WTC11 (cell line): ENCODE data around the gene GNAI1. TPM values are rescaled to one million over a fixed set of nuclear protein-coding genes. Genes with fewer than 3 reads are reported as not detected.

Source experiments
- ATAC-seq: fragments of 200-7000 bp; cut with Tn5 transposase; 2 replicates; pipeline ENCODE4 v1.10.0; 2021; ENCODE audit warnings: mild to moderate bottlenecking, moderate library complexity
- CTCF ChIA-PET: fragments of 300-600 bp; sonication (Branson Sonifier 250); formaldehyde crosslinking; loops from one replicate; lab custom pipeline; 2021; ENCODE audit warnings: antibody characterized with exemption; lab: Charles Lee
- POLR2A ChIA-PET: fragments of 350-600 bp; sonication (Branson Sonifier 250); formaldehyde crosslinking; loops from one replicate; lab custom pipeline; 2021; ENCODE audit warnings: antibody characterized with exemption; lab: Charles Lee
- DNase-seq: peaks from one replicate; pipeline ENCODE4 v3.0.0; 2021; ENCODE audit warnings: low spot score
- H3K27ac Mint-ChIP-seq: 2 replicates; pipeline ENCODE4 v1.8.0; 2021; ENCODE audit warnings: mixed read lengths
- H3K27me3 Mint-ChIP-seq: 2 replicates; pipeline ENCODE4 v1.8.0; 2021; ENCODE audit warnings: low read depth, mild to moderate bottlenecking, moderate library complexity, mixed read lengths
- H3K36me3 Mint-ChIP-seq: 2 replicates; pipeline ENCODE4 v1.8.0; 2021; ENCODE audit warnings: mixed read lengths
- H3K4me1 Mint-ChIP-seq: 2 replicates; pipeline ENCODE4 v1.8.0; 2022; ENCODE audit warnings: mixed read lengths
- H3K4me3 Mint-ChIP-seq: 2 replicates; pipeline ENCODE4 v1.8.0; 2021; ENCODE audit warnings: mild to moderate bottlenecking, moderate library complexity, mixed read lengths
- H3K9me3 Mint-ChIP-seq: 2 replicates; pipeline ENCODE4 v1.8.0; 2021; ENCODE audit warnings: mixed read lengths
- ATF1 ChIP-seq: sonication (generic); formaldehyde crosslinking; IDR thresholded peaks from 2 replicates; pipeline ENCODE4 v1.8.1; 2023; ENCODE audit warnings: mild to moderate bottlenecking, moderate library complexity, missing genetic modification reagents
- ATF2 ChIP-seq: sonication (generic); formaldehyde crosslinking; IDR thresholded peaks from 2 replicates; pipeline ENCODE4 v1.8.1; 2022; ENCODE audit warnings: low read depth, missing genetic modification reagents, borderline replicate concordance
- ATF6 ChIP-seq: sonication (generic); formaldehyde crosslinking; IDR thresholded peaks from 2 replicates; pipeline ENCODE4 v1.8.1; 2023; ENCODE audit warnings: mild to moderate bottlenecking, missing genetic modification reagents
- E2F1 ChIP-seq: sonication (generic); formaldehyde crosslinking; IDR thresholded peaks from 2 replicates; pipeline ENCODE4 v1.8.0; 2022; ENCODE audit warnings: mild to moderate bottlenecking, missing genetic modification reagents
- E2F5 ChIP-seq: sonication (generic); formaldehyde crosslinking; IDR thresholded peaks from 2 replicates; pipeline ENCODE4 v1.8.1; 2022; ENCODE audit warnings: mild to moderate bottlenecking, moderate library complexity, missing genetic modification reagents
- ELF4 ChIP-seq: sonication (generic); formaldehyde crosslinking; IDR thresholded peaks from 2 replicates; pipeline ENCODE4 v1.8.1; 2022; ENCODE audit warnings: low read depth, mild to moderate bottlenecking, moderate library complexity, missing genetic modification reagents
- ETV6 ChIP-seq: sonication (generic); formaldehyde crosslinking; IDR thresholded peaks from 2 replicates; pipeline ENCODE4 v1.8.1; 2022; ENCODE audit warnings: mild to moderate bottlenecking, missing genetic modification reagents
- GABPB1 ChIP-seq: sonication (generic); formaldehyde crosslinking; IDR thresholded peaks from 2 replicates; pipeline ENCODE4 v1.8.1; 2023; ENCODE audit warnings: mild to moderate bottlenecking, missing genetic modification reagents
- GTF2I ChIP-seq: fragments of 250-450 bp; sonication (Bioruptor Pico); conservative IDR thresholded peaks from 2 replicates; pipeline ENCODE4 v1.4.0; 2021; ENCODE audit warnings: mild to moderate bottlenecking
- MXD4 ChIP-seq: fragments of 250-450 bp; sonication (Bioruptor Pico); IDR thresholded peaks from 2 replicates; pipeline ENCODE4 v1.8.0; 2021; ENCODE audit warnings: mild to moderate bottlenecking, moderate library complexity, borderline replicate concordance
- NFATC4 ChIP-seq: fragments of 250-450 bp; sonication (Bioruptor Pico); IDR thresholded peaks from 2 replicates; pipeline ENCODE4 v1.9.0; 2021; ENCODE audit warnings: mild to moderate bottlenecking
- NR1H2 ChIP-seq: sonication (generic); formaldehyde crosslinking; IDR thresholded peaks from 2 replicates; pipeline ENCODE4 v1.9.0; 2021; ENCODE audit warnings: mild to moderate bottlenecking, moderate library complexity, missing genetic modification reagents
- NR3C1 ChIP-seq: sonication (generic); formaldehyde crosslinking; conservative IDR thresholded peaks from 2 replicates; pipeline ENCODE4 v1.8.1; 2023; ENCODE audit warnings: low read depth, mild to moderate bottlenecking, missing genetic modification reagents
- OVOL2 ChIP-seq: fragments of 250-450 bp; sonication (Bioruptor Pico); IDR thresholded peaks from 2 replicates; pipeline ENCODE4 v1.9.0; 2021; ENCODE audit warnings: mild to moderate bottlenecking, borderline replicate concordance
- SMAD3 ChIP-seq: sonication (generic); formaldehyde crosslinking; IDR thresholded peaks from 2 replicates; pipeline ENCODE4 v1.8.0; 2022; ENCODE audit warnings: missing genetic modification reagents, mild to moderate bottlenecking, borderline replicate concordance
- SMAD4 ChIP-seq: sonication (generic); formaldehyde crosslinking; IDR thresholded peaks from 2 replicates; pipeline ENCODE4 v1.8.0; 2022; ENCODE audit warnings: mild to moderate bottlenecking, missing genetic modification reagents
- SOX15 ChIP-seq: fragments of 250-450 bp; sonication (Bioruptor Pico); IDR thresholded peaks from 2 replicates; pipeline ENCODE4 v1.9.0; 2021; ENCODE audit warnings: mild to moderate bottlenecking
- STAT6 ChIP-seq: sonication (generic); formaldehyde crosslinking; conservative IDR thresholded peaks from 2 replicates; pipeline ENCODE4 v1.8.1; 2023; ENCODE audit warnings: mild to moderate bottlenecking, low read depth, missing genetic modification reagents, moderate library complexity
- TEAD1 ChIP-seq: sonication (generic); formaldehyde crosslinking; IDR thresholded peaks from 2 replicates; pipeline ENCODE4 v1.8.0; 2022; ENCODE audit warnings: mild to moderate bottlenecking, missing genetic modification reagents
- USF1 ChIP-seq: sonication (generic); formaldehyde crosslinking; IDR thresholded peaks from 2 replicates; pipeline ENCODE4 v1.8.0; 2022; ENCODE audit warnings: mild to moderate bottlenecking, missing genetic modification reagents
- ZNF138 ChIP-seq: sonication (generic); formaldehyde crosslinking; conservative IDR thresholded peaks from 2 replicates; pipeline ENCODE4 v1.8.1; 2022; ENCODE audit warnings: mild to moderate bottlenecking, moderate library complexity, missing genetic modification reagents
- ZNF219 ChIP-seq: sonication (generic); formaldehyde crosslinking; IDR thresholded peaks from 2 replicates; pipeline ENCODE4 v1.8.0; 2023; ENCODE audit warnings: missing genetic modification reagents, mild to moderate bottlenecking, borderline replicate concordance
- ZNF396 ChIP-seq: fragments of 250-450 bp; sonication (Bioruptor Pico); IDR thresholded peaks from 2 replicates; pipeline ENCODE4 v1.8.0; 2021; ENCODE audit warnings: mild to moderate bottlenecking, moderate library complexity, borderline replicate concordance
- ZNF416 ChIP-seq: fragments of 250-450 bp; sonication (Bioruptor Pico); IDR thresholded peaks from 2 replicates; pipeline ENCODE4 v1.9.0; 2021; ENCODE audit warnings: mild to moderate bottlenecking, inconsistent platforms
- total RNA-seq: library from RNA; stranded (reverse); gene quantifications from 3 replicates; pipeline ENCODE4 v1.2.3, GENCODE V29; 2021

GNAI1 gene
- total RNA-seq, 1 experiment from 2014 or later = 26.7 TPM

DNA sequence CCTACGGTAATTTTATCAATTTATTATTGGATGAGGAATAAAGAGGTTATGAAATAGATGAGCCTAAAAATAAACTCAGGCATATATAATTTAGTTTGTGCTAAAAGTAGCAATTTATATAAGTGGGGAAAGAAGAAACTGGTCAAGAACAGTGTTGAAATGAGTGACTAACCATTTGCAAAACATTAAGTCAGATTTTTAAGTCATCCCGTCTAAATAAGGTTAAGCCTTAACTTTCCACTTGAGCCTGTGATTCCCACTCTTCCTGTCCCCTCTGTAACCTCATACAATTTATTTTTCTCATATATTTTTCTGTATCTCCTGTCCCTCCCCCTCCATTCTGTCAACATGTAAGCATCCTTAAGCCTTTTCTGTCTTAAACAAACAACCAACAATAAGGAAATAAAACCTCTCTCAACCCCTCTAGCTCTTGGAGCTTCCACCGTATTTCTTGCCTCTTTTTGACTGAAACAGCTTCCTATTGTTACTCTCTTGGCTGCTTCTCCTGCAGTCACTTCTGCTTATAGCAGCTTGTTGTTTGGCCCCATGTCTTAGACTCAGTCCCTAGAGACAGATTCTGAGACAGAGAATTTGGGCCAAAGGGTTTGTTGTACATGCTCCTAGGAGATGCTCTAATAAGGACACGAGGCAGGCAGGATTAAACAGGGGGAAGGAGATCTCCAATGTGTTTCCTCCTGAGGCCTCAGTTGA, 109.7 kb downstream of the GNAI1 start:
- peaks cover 11% of the 10 kb centered on the region for H3K9me3 Mint-ChIP-seq
- CTCF ChIA-PET = no interaction called here
- DNase-seq = no peak
- no peak for ATAC-seq
- no peaks in the 10 kb centered on the region for H3K27me3 Mint-ChIP-seq
- H3K36me3 Mint-ChIP-seq = no peaks in the 10 kb centered on the region
- TF ChIP-seq ATF6 (no peak), STAT6 (no peak), OVOL2 (no peak), USF1 (CRISPR knock-in tag) (no peak), GTF2I (CRISPR knock-in tag) (no peak), MXD4 (no peak), NFATC4 (no peak), ZNF416 (no peak), E2F5 (CRISPR knock-in tag) (no peak)
- POLR2A ChIA-PET = no interaction called here
- peaks cover 4% of the 10 kb centered on the region for H3K4me1 Mint-ChIP-seq
- H3K4me3 Mint-ChIP-seq = no peak overlapping the region
- H3K27ac Mint-ChIP-seq = no peak overlapping the region

- no peak for TF ChIP-seq ETV6
- no peak for TF ChIP-seq NR1H2
- TF ChIP-seq SOX15 = no peak
- TF ChIP-seq SMAD3 (CRISPR knock-in tag) = no peak
- TF ChIP-seq ATF2 (CRISPR knock-in tag) = no peak
- no peak for TF ChIP-seq SMAD4 (CRISPR knock-in tag)
- no peak for TF ChIP-seq E2F1 (CRISPR knock-in tag)
- TF ChIP-seq ZNF219 (CRISPR knock-in tag) = no peak
- no peak for TF ChIP-seq ZNF138 (CRISPR knock-in tag)
- TF ChIP-seq GABPB1 (CRISPR knock-in tag) = no peak
- no peak for TF ChIP-seq ATF1
- TF ChIP-seq TEAD1 (CRISPR knock-in tag) = no peak
- TF ChIP-seq STAT6 = no peak
- TF ChIP-seq NR3C1 (CRISPR knock-in tag) = no peak
- no peak for TF ChIP-seq ZNF396
- TF ChIP-seq ELF4 (CRISPR knock-in tag) = no peak
- H3K27ac Mint-ChIP-seq = no peak overlapping the region
- H3K36me3 Mint-ChIP-seq = no peaks in the 10 kb centered on the region
- ChIA-PET POLR2A (no interaction called here), CTCF (no interaction called here)
- peaks cover 17% of the 10 kb centered on the region for H3K9me3 Mint-ChIP-seq
- H3K27me3 Mint-ChIP-seq = no peaks in the 10 kb centered on the region
- H3K4me1 Mint-ChIP-seq = no peaks in the 10 kb centered on the region
- no peak for ATAC-seq
- DNase-seq = no peak
- H3K4me3 Mint-ChIP-seq = no peak overlapping the region
Observed at GRCh38 chr7:80247144-80247543, 112.5 kb downstream of the GNAI1 start.
